HG02970 (cell line): ENCODE results near the gene KIAA0513.

ENCODE experiments used
- ATAC-seq: cut with Tn5 transposase; IDR thresholded peaks from one replicate; pipeline ENCODE4 v1.9.1; 2021; ENCODE audit warnings: mild to moderate bottlenecking, moderate library complexity, moderate number of reproducible peaks; ENCODE audit not compliant: unreplicated experiment, low FRiP score

KIAA0513 gene

DNA sequence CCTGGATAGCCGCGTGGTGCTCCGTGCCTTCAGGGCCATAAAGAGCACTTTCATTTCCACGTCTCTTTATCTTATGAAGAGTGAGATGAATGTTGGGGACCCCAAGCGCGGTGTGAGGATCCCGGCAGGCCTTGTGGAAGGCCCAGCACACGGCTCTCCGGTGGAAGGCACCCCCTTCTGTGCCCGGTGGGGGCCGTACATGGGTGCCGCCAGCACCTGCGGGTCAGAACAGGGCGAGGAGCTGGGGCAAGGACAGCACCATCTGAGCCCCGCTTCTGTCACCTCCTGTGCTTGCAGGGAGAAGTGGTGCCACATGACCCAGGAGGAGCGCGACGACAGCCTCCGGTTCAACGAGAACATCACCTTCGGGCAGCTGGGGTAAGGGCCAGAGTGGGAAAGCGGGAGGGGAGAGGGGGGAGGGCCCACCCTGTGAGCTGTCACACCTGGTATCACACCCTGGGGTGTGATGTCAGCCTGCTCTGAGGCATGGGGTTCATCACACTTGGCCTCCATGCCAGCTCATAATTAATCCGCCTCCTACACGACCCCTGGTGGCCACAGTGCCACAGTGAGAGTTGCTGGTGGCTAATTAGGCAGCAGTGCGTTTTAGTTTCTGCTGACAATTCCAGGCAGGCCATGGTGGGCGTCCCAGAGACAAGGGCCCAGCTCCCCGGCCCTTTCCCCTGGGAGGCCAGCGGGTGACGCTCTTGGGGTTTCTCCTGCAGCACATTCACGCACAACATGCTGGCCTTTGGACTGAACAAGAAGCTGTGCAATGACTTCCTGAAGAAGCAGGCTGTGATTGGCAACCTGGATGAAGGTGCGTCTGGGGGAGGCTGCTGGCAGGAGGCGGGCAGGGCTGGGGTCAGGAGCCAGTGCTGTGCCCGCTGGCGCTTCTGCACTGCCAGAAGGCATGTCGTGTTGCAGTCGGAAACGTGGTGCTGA, 59.0 kb downstream of the KIAA0513 start:
- no peak for ATAC-seq

DNA sequence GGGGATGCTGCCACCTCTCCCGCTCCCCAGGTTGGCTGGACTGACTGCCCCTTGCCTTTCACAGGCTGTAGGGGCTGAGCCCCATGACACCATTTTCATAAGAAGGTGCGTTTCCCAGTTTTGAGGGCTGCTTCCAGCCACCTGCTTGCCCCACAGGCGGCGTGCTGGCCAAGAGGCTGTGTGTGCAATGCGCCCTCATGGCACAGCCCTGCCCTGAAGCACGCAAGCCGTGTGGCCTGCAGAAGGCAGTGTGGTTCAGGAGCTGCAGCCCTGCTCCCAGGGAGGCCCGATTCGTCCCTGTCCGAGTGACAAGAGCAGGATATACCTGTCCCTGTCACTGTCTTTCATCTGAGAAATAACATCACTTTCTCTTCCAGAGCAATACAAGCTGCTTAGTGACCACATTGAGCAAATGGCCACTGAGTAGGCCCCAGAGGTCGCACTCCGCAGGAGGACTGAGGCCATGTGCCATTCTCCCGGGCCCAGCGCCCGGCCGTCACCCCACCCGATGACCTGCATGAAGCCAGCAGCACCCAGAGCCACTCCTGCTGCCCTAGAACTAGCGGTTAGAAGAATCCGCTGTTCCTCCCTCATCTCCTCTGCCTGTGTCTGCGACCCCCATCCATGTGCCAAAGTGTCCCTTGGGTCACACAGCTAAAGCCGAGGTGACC, 60.4 kb downstream of the KIAA0513 start:
- ATAC-seq: no peak

DNA sequence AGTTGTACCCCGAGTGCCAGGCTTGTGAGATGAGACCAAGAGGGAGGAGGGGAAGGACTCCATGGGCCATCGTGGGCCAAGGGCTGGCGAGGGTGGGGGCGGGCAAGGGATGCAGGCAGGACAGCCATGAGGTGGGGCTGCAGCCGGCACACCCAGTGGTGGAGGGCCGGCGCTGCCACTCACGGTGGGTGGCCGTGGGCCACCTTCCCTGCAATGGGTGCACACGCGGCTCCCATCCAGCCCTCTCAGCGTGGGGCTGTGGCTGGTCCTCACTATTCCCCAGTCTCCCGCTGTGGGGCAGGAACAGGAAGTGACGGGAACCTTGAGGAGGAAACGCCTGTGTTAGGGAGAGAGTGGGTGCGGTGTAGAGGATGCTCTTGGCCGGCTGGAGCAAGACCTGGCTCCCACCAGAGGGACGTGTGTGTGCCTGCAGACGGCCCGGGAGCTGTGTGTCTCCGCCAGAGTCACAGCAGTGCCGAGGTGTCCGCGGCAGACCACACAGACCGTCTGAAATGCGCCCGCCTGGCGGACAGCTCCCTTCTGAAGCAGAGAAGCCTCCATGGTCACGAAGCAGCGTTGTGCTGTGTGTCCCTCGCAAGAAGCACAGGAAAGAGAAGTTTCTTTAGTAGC, 61.1 kb downstream of the KIAA0513 start:
- ATAC-seq: no peak

DNA sequence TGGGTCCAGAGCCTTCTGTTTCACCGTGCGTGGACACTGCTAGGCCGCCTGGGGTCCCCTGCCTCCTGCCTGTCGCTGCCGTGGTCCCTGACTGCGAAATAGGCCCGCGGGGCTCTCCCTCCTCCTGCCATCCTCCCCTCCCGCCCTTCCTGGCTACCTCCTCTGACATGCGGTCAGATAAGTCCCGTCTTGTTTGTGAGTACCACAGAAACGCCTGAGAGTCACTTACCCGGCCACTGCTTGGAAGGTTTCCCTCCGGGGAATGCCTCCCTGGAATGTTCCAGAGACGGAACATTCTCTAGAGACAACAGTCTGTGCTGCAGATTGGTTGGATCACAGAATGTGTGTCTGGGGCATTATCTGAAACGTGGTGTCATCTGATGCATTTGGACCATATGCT, 61.9 kb downstream of the KIAA0513 start:
- no peak for ATAC-seq

DNA sequence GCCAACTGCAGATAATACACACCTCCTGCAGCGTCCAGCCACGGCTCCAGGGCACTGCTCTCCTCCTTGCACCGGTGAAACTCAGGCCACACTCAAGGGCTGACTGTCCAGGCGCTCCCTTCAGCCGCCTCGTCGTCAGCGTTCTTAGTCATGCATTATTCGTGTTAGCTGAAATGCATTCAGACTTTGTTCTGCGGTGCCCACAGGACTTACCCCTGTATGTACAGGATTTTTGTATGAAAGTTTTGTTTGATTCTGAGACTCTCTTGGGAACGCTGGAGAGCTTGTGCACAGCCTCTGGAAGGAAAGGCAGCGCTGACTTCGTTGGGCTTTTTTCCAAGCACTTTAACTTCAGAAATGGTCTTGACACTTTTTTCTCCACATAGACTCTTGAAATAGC, 62.6 kb downstream of the KIAA0513 start:
- no peak for ATAC-seq

DNA sequence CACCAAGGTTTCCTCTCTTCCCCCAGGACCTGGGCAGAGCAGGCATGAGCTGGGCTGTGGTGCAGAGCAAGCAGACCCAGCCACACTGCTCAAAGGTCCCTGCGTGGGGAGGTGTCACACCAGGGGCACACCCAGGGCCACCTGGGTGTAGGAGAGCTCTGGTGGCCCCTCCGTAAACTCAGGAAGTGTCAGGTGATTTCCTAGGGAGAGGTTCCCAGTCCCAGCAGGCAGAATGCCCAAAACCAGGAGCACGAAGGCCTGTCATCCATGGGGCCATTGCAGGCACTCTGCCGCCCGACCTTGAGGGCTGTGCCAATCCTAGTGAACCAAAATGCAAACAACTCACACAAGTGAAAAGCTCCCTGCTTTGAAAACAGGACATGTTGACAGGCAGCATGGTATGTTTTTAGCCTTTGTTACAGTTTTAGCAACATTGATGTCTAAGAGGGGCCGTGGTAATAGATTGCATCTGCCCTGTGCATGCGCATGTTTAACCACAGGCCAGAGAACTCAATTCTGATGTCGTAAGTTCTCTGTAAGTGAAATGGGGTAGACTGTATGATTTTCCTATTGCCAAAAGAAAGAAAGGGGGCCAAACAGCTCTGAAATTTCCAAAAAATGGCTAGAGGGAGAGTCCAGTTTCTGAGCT, 63.4 kb downstream of the KIAA0513 start:
- no peak for ATAC-seq

DNA sequence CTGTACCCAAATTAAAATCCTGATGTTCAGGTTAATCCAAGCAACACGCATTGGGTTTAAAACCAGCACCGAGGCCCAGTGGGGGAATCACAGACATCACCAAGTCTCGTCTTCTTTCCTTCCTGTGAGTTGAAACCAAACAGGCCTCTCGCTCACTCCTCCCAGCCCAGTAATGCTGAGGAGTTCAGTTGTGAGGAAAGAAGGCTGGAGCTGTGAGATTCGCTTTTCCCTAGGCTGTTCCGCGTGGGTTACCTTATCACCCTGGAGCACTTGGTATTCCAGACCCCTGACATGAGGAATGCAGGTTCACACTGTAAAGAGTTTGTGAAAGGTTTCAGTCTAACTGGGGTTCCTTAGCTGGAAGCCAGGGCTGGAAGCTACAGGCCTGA, 63.9 kb downstream of the KIAA0513 start:
- ATAC-seq: no peak

DNA sequence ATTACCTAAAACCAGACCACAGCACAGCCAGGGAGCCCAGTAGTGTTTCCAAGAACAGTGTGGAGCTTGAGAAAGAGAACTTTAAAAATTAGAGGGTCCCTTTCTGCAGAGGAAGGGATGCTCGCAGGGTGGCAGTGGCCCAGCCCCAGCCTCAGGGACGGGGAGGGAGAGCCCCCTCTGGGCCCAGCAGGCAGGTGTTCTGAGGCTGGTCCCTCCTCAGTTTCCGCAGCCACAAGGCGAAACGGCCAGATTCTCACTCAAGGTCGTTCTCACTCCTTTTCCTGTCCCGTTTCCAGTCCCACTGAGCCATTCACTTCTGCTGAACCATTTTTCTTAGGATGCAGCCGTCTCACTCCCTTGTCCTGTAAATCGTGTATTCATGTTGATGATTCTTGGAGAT, 64.7 kb downstream of the KIAA0513 start:
- no peak for ATAC-seq

DNA sequence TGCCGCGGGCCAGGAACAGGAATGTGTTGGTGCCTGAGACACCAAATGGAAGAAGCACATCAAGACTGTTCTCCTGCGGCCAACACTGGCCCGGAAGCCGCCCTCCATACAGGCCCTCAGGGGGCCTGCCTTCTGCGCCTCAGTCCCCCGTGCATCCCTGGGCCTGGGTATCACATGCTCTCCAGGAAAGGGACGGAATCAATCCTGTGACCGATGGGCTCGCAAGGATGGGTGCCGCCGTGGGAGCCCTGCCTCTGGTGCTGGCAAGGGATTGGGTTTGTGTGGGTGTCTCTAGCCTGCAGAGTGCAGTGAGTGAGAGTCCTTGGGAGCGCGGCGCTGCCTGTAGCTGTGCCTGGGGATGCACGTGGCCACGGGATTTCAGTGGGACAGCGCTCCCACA, 65.3 kb downstream of the KIAA0513 start:
- no peak for ATAC-seq

DNA sequence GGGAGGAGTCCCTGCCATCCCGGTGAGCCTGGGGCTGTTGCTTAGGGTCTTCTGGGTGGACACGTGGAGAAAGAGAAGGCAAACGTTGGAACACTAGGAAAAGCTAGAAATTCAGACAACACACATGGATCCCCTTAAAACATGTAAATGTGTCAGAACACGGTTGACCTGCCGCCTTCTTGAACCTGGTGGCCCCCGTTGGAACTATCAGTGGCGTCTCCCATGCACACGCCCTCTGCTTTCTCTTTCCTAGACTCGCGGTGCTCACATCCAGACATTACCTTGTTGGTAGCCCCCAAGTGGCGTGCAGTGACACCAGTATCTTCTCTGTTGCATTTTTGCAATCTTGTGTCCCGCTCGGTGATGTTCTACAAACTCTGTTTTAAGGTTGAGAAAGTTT, 66.1 kb downstream of the KIAA0513 start:
- no peak for ATAC-seq

DNA sequence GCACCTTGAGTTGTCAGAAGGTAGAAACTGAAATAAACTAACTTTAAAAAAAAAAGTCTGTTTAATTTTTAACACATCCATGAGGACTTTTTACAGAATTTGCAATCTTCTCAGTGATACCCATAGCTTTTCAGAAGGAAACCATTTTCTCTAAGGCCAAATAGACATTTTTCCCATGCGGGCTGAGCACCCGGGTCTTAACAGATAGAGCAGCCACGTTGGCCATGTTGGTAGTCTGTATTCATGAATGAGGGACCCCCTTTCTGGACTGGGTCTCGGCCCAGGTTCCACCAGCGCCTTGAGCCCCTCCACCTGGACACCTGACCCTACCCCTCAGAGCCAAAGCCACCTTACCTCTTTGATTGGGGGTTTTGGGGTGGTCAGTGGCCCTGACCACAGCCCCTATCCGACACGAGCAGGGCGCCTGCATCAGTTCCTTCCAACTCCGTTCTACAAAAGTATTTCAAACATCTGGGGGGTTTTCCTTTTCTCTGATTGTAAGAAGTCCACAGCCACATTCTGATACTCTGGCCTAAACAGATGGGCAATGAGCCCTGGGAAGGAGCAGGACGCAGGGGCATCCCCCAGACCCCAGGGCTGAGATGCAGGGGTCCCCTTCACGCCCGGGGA, 66.7 kb downstream of the KIAA0513 start:
- no peak for ATAC-seq

DNA sequence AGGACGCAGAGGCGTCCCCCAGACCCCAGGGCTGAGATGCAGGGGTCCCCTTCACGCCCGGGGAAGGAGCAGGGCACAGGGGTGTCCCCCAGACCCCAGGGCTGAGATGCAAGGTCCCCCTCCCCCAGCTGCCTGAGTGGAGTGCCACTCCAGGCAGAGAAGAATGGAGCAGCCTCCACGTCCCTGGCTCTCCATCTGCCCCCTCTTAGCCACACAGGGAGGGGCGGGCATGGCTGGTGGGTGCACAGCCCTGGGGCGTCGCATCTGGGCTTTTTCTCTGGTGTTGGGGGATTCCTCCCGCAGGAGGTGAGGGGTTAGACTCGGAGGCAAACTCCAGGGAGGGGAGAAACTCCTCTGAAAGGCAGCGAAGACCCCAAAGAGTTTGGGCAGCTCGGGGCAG, 67.2 kb downstream of the KIAA0513 start:
- ATAC-seq: no peak

DNA sequence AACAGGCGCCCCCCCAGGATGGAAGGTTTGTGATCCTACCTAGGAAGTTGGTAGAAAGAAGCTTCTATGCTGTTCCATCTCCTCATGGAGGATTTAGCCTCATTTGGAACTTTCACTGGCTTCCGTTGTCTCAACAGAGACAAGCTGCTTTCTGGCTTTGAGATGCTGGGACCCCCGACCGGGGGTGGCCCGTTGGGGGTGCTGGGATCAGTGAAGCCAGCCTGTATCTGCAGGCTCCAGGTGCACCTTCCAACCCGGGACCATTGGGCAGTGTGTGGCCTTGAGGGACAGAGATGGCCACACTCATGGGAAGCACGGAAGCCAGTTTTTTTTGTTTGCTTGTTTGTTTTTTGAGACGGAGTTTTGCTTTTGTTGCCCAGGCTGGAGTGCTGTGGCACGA, 69.3 kb downstream of the KIAA0513 start:
- ATAC-seq: no peak

DNA sequence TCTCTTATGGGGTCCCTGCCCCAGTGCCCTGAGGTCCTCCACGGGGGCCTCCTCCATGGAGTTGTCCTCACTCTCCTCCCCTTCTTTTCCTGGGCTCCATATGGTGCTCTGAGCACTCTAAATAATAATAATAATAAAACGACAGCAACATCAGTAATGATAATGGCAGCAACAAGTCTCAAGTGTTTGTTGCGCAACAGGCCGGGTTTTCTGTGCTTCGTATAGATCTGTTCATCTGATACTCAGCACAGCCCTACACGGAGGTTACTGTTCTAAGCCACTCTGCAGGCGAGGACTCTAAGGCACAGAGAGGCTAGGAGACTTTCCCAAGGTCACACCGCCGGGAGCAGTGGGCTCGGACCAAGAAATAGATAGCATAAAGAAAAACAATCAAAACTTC, 71.0 kb downstream of the KIAA0513 start:
- ATAC-seq: no peak

DNA sequence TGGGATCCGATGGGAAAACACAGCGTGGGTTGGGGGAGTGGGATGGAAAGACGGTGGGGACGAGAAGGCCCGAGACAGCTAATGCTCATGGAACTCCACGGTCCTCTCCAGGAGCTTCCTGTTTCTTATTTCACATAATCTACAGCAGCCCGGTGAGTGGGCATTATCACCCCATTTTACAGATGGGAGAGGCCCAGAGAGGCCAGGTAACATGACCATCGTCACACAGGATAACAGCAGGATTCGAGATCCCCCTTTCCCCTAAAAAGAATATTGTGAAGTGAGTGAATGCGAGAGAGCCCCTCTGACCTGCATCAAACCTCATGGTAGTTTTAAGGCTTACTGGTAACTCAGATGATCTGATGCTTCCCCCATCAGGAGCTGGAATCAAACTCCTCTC, 72.7 kb downstream of the KIAA0513 start:
- no peak for ATAC-seq

DNA sequence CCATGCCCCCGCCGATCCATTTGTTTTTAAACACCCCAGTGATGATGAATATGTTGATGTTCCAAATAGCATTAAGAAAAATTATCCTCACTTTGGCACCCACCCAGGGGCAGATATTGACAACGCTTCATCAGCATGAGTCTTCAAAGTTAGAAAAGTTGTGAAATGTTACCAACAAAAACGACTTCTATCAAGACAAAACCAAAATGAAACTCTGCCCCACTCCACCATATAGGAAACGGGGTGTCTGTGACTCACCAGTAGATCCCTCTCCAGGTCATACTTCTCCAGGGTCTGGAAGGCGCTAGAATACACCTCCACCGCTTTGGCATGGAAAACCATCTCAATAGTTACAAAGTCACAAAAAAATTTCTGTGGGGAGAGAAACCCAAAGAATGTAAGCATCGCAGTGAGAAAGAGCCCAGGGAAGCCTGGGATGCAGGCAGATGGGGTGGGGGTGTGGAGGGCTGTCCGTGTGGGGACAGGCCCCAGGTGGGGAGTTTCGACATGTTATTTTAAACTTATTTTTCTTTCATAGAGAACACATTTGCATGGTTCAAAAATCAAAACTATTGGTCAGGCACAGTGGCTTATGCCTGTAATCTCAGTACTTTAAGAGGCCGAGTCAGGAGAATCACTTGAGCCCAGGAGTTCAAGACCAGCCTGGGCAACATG, 74.5 kb downstream of the KIAA0513 start:
- ATAC-seq: no peak

DNA sequence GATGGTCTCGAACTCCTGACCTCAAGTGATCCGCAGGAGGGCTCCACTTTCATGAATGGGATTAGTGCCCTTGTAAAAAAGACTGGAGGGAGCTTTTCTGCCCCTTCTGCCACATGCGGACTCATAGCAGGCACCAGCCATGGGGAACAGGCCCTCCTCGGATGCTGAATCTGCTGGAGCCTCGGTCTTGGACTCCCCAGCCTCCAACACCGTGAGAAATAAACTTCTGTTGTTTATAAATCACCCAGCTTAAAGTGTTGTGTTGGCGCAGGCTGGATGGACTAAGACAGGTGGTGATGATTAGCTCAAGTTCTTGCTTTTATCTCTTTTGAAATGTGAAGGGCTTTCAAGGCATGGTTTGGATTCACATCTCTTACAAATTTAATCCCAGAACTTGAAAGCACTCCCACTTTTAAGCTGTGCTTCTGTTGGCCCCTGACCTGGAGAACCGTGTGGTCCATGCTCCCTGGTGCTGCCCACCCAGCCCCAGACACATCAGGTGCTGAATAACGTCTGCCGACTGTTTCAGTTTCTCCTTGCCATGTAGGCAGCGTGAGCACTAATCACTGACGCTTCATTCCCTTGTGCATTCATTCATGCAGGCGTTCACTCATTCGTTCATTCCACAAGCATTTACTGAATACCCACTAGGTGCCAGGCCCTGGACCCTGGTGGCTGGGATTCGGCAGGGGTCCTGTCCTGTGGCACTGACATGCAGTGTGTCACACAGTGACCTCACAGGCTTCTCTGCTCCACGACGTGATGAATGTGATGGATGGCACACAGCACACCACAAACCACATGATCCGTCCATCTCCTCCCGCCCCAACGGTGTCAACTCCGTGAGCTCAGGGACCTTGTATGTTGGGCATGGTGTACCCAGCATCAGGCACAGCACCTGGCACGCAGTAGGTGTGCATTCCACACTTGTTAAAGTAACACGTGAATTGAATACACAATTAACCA, 75.8 kb downstream of the KIAA0513 start:
- no peak for ATAC-seq

DNA sequence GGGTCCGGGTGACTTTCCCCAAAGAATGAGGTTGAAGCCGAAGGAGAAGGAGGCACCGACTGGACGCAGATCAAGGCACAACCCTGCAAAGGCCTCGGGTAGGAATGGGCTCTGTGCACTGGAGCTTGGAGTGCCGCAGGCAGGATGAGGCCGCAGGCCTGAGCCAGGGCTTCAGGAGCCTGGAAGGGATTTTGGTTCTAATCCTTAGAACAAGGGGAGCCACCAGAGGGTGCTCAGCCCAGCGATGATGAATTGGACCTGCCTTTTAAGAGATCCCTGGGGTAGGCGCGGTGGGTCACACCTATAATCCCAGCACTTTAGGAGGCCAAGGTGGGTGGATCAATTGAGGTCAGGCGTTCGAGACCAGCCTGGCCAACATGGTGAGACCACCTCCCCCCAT, 76.6 kb downstream of the KIAA0513 start:
- ATAC-seq: no peak
